HCT116 (cell line): ENCODE results near the gene RNF138. TPM values are rescaled to one million over a fixed set of nuclear protein-coding genes. Genes with fewer than 3 reads are reported as not detected.

Experiments used
- ATAC-seq: fragments of 200-7000 bp; cut with Tn5 transposase; 2 replicates; pipeline ENCODE4 v1.9.1; 2020; ENCODE audit warnings: mild to moderate bottlenecking, moderate library complexity
- BruUV-seq: library from RNA; stranded (reverse); fragments of 400-500 nt; replicated peaks from 2 replicates; lab custom pipeline; 2021; lab: Mats Ljungman, UMichigan
- CTCF ChIA-PET: fragments of 300-600 bp; sonication (Branson Sonifier 250); formaldehyde crosslinking; loops from one replicate; lab custom pipeline; 2021; ENCODE audit warnings: antibody characterized with exemption; lab: Charles Lee
- POLR2A ChIA-PET: fragments of 300-600, 350-600 bp; sonication (Branson Sonifier 250); formaldehyde crosslinking; loops from one replicate; lab custom pipeline; 2021; ENCODE audit warnings: antibody characterized with exemption; lab: Charles Lee
- RAD21 ChIA-PET, 2 experiments: fragments of 300-600 bp; sonication (Branson Sonifier 250); formaldehyde crosslinking; loops; one replicate each; lab custom pipeline; 2023; ENCODE audit warnings: low total read pairs in 2 of 2; ENCODE audit not compliant: uncharacterized antibody in 2 of 2, unreplicated experiment in 2 of 2, low non-redundant PET in 1 of 2; lab: Charles Lee
- DNase-seq: peaks from one replicate; pipeline ENCODE4 v3.0.0-alpha.2; 2010; ENCODE audit warnings: low read depth, low spot score
- H2AFZ ChIP-seq: fragments of 200-600 bp; shearing (Covaris generic), sonication (generic); 2 replicates; pipeline ENCODE4 v1.6.1; 2017; ENCODE audit warnings: low read depth, mixed run types, mixed read lengths, antibody characterized with exemption, low read length; ENCODE audit not compliant: poor library complexity, severe bottlenecking
- H3K27ac ChIP-seq: 2 replicates; pipeline ENCODE4 v1.5.1; 2012; ENCODE audit warnings: low read depth, low read length
- H3K27me3 ChIP-seq: fragments of 200-600 bp; sonication (generic); 2 replicates; pipeline ENCODE4 v1.6.1; 2016; ENCODE audit warnings: mixed run types, low read length, mixed read lengths; ENCODE audit not compliant: insufficient read depth
- H3K36me3 ChIP-seq, 2 experiments: fragments of 200-500 bp in 1 of 2; fragments of 200-600 bp in 1 of 2; sonication (Bioruptor generic) in 1 of 2; sonication (generic) in 1 of 2; 2 replicates each; pipeline versions ENCODE4 v1.5.1 to v1.6.1; 2014 to 2016; ENCODE audit warnings: low read length in 2 of 2, inconsistent platforms in 1 of 2, mixed read lengths in 1 of 2, mixed run types in 1 of 2; ENCODE audit not compliant: insufficient read depth in 2 of 2, control insufficient read depth in 1 of 2
- H3K4me1 ChIP-seq, 2 experiments: fragments of 200-600 bp in 1 of 2; sonication (generic) in 1 of 2; 2 replicates each; pipeline versions ENCODE4 v1.5.1 to v1.6.1; 2012 to 2017; ENCODE audit warnings: low read length in 2 of 2, inconsistent platforms in 1 of 2, mild to moderate bottlenecking in 1 of 2, mixed read lengths in 1 of 2, mixed run types in 1 of 2, moderate library complexity in 1 of 2; ENCODE audit not compliant: insufficient read depth in 2 of 2, control insufficient read depth in 1 of 2
- H3K4me2 ChIP-seq: fragments of 200-600 bp; sonication (generic); 2 replicates; pipeline ENCODE4 v1.6.1; 2017; ENCODE audit warnings: mixed run types, low read length, mixed read lengths
- H3K4me3 ChIP-seq, 2 experiments: fragments of 200-600 bp in 1 of 2; sonication (generic) in 1 of 2; replicated peaks in 1 of 2; 2 replicates each; pipeline ENCODE4 v1.5.1; 2011 to 2016; ENCODE audit warnings: low read length in 2 of 2, control low read depth in 1 of 2, low read depth in 1 of 2, mild to moderate bottlenecking in 1 of 2, mixed read lengths in 1 of 2, mixed run types in 1 of 2
- H3K79me2 ChIP-seq: fragments of 200-600 bp; sonication (generic); 2 replicates; pipeline ENCODE4 v1.6.1; 2017; ENCODE audit warnings: mild to moderate bottlenecking, mixed run types, low read length, moderate library complexity, mixed read lengths; ENCODE audit not compliant: insufficient read depth
- H3K9ac ChIP-seq: fragments of 200-600 bp; sonication (generic); 2 replicates; pipeline ENCODE4 v1.6.1; 2016; ENCODE audit warnings: low read length, mixed read lengths
- H3K9me2 ChIP-seq: fragments of 200-600 bp; sonication (generic), shearing (Covaris generic); 2 replicates; pipeline ENCODE4 v1.6.1; 2017; ENCODE audit warnings: mixed run types, mild to moderate bottlenecking, moderate library complexity; ENCODE audit not compliant: insufficient read depth
- H3K9me3 ChIP-seq, 2 experiments: fragments of 200-500 bp in 1 of 2; fragments of 200-600 bp in 1 of 2; sonication (Bioruptor generic) in 1 of 2; sonication (generic) in 1 of 2; 2 replicates each; pipeline ENCODE4 v1.6.1; 2014 to 2017; ENCODE audit warnings: low read length in 2 of 2, mixed read lengths in 2 of 2, inconsistent platforms in 1 of 2, low read depth in 1 of 2, mild to moderate bottlenecking in 1 of 2, mixed run types in 1 of 2, moderate library complexity in 1 of 2; ENCODE audit not compliant: control insufficient read depth in 1 of 2, insufficient read depth in 1 of 2
- H4K20me1 ChIP-seq: fragments of 200-600 bp; sonication (generic), shearing (Covaris generic); 2 replicates; pipeline ENCODE4 v1.6.1; 2017; ENCODE audit warnings: mixed run types, mild to moderate bottlenecking, moderate library complexity; ENCODE audit not compliant: insufficient read depth
- CEBPB ChIP-seq: IDR thresholded peaks from 2 replicates; pipeline ENCODE4 v1.6.1; 2012; ENCODE audit warnings: low read depth
- CTCF ChIP-seq, 3 experiments: fragments of 200-600 bp in 1 of 3; sonication (generic) in 1 of 3; IDR thresholded peaks in 2 of 3; conservative IDR thresholded peaks in 1 of 3; 2 replicates each; pipeline ENCODE4 v1.5.1; 2012 to 2017; ENCODE audit warnings: low read depth in 2 of 3, low read length in 2 of 3, antibody characterized with exemption in 1 of 3, borderline replicate concordance in 1 of 3, control low read depth in 1 of 3, mild to moderate bottlenecking in 1 of 3, mixed read lengths in 1 of 3, mixed run types in 1 of 3, moderate library complexity in 1 of 3; ENCODE audit not compliant: insufficient read depth in 1 of 3
- EGR1 ChIP-seq: IDR thresholded peaks from 2 replicates; pipeline ENCODE4 v1.6.1; 2012; ENCODE audit warnings: low read depth
- ELF1 ChIP-seq: IDR thresholded peaks from 2 replicates; pipeline ENCODE4 v1.6.1; 2012; ENCODE audit warnings: low read depth, borderline replicate concordance
- JUND ChIP-seq: IDR thresholded peaks from 2 replicates; pipeline ENCODE4 v1.6.1; 2012
- POLR2A ChIP-seq: IDR thresholded peaks from 2 replicates; pipeline ENCODE4 v1.7.0; 2011; ENCODE audit warnings: borderline replicate concordance; ENCODE audit not compliant: insufficient read depth, insufficient read length; ENCODE audit errors: extremely low read depth
- POLR2AphosphoS5 ChIP-seq: IDR thresholded peaks from 2 replicates; pipeline ENCODE4 v1.6.1; 2011; ENCODE audit warnings: mild to moderate bottlenecking, low read depth, low read length, moderate library complexity
- RAD21 ChIP-seq: IDR thresholded peaks from 2 replicates; pipeline ENCODE4 v1.6.1; 2012; ENCODE audit warnings: low read depth, mild to moderate bottlenecking
- SRF ChIP-seq: IDR thresholded peaks from 2 replicates; pipeline ENCODE4 v1.6.1; 2012; ENCODE audit warnings: low read depth
- ZFX ChIP-seq: fragments of 450-650 bp; IDR thresholded peaks from 2 replicates; pipeline ENCODE4 v1.6.1; 2017
- ZNF274 ChIP-seq: fragments of 200-500 bp; sonication (Bioruptor generic); IDR thresholded peaks from 2 replicates; pipeline ENCODE4 v1.6.1; 2014; ENCODE audit warnings: mild to moderate bottlenecking, low read depth, low read length, inconsistent platforms
- intact Hi-C: fragments of 100-400 bp; cut with micrococcal nuclease; formaldehyde crosslinking; loops from 2 replicates; pipeline ENCODE4 v1.10.0; 2022
- total RNA-seq: library from RNA; stranded (reverse); gene quantifications from one replicate; pipeline ENCODE4 v1.2.1, GENCODE V29; 2021; ENCODE audit not compliant: unreplicated experiment
- TF ChIP-seq, protein P1 (sequence below): IDR thresholded peaks from 2 replicates; pipeline ENCODE4 v1.6.1; 2012
- TF ChIP-seq, protein P2 (sequence below): IDR thresholded peaks from 2 replicates; pipeline ENCODE4 v1.6.1; 2012

Gene RNF138
- total RNA-seq, 1 experiment from 2014 or later: 72.5 TPM

DNA sequence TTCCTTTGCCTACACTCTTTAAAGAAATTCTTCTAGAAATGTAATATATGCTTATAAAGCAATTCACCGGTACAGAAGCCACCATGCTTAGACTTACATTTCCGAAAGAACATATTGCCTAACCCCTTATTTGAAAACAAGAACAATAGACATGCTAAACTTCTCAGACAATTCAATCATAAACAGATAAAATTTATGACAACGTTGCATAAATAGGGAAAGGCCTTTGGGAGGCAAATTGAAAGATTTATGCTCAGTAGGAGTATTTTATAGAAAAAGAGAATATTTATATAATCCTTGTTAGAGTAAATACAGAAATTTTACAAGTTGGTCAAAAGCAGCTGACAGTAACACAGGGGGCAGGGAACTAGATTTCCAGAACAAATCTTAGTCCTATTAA is 82.0 kb downstream of the RNF138 start:
- ChIA-PET POLR2A (no interaction called here), RAD21 (no interaction called here), CTCF (no interaction called here)
- no peak for TF ChIP-seq EGR1
- no peak for TF ChIP-seq ZFX
- TF ChIP-seq SRF: no peak
- TF ChIP-seq POLR2A: no peak
- Histone ChIP-seq H3K79me2 (no peaks in the 10 kb centered on the region), H3K27ac (no peak overlapping the region), H3K9ac (no peak overlapping the region), H3K9me2 (no peaks in the 10 kb centered on the region), H3K27me3 (no peaks in the 10 kb centered on the region), H2AFZ (no peak overlapping the region), H3K36me3 (no peaks in the 10 kb centered on the region), H3K9me3 (no peaks in the 10 kb centered on the region), H3K4me1 (no peaks in the 10 kb centered on the region), H3K4me3 (no peak overlapping the region), H3K4me2 (no peak overlapping the region), H4K20me1 (no peaks in the 10 kb centered on the region)
- BruUV-seq: no TSS peak
- DNase-seq: no peak
- no peak for ATAC-seq
- intact Hi-C loops: no loop called here

GRCh38 chr18:32174719-32175118 is 83.0 kb downstream of the RNF138 start:
- H3K4me2 ChIP-seq: no peak overlapping the region

More at GRCh38 chr18:32174719-32175118, 83.0 kb downstream of the RNF138 start:
- no peaks in the 10 kb centered on the region for H3K9me3 ChIP-seq
- no peak overlapping the region for H2AFZ ChIP-seq
- H3K79me2 ChIP-seq: no peaks in the 10 kb centered on the region
- no peak for TF ChIP-seq POLR2A
- TF ChIP-seq CTCF (IDR thresholded peaks at IDR 0.05 in 2 of 3, conservative IDR thresholded peaks at IDR 0.05 in 1 of 3; ENCODE audit: borderline replicate concordance in 1 of 3, insufficient read depth in 1 of 3, low read depth in 2 of 3, low read length in 2 of 3): no peak
- TF ChIP-seq POLR2AphosphoS5: no peak
- no peak for TF ChIP-seq CEBPB
- no peak for TF ChIP-seq RAD21
- TF ChIP-seq, protein P1, sequence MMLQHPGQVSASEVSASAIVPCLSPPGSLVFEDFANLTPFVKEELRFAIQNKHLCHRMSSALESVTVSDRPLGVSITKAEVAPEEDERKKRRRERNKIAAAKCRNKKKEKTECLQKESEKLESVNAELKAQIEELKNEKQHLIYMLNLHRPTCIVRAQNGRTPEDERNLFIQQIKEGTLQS: no peak
- TF ChIP-seq JUND: no peak
- no peak for TF ChIP-seq ELF1
- TF ChIP-seq, protein P2, sequence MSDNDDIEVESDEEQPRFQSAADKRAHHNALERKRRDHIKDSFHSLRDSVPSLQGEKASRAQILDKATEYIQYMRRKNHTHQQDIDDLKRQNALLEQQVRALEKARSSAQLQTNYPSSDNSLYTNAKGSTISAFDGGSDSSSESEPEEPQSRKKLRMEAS: no peak
- no peak for TF ChIP-seq ZNF274
- ATAC-seq (no peak), DNase-seq (no peak)
- no peaks in the 10 kb centered on the region for H3K9me2 ChIP-seq
- H3K9ac ChIP-seq: no peak overlapping the region
- BruUV-seq: no TSS peak
- H3K4me3 ChIP-seq: no peak overlapping the region
- H3K27ac ChIP-seq: no peak overlapping the region
- intact Hi-C loops: no loop called here
- CTCF ChIA-PET: no interaction called here
- no peaks in the 10 kb centered on the region for H3K4me1 ChIP-seq
- POLR2A ChIA-PET: no interaction called here
- no peaks in the 10 kb centered on the region for H3K27me3 ChIP-seq
- H4K20me1 ChIP-seq: no peaks in the 10 kb centered on the region
- RAD21 ChIA-PET: no interaction called here
- no peaks in the 10 kb centered on the region for H3K36me3 ChIP-seq
